Body of pancreas (tissue), 4 donors: Measurements from ENCODE around the gene GRHL1.

Experiments
- CTCF ChIP-seq, 7 experiments: fragments of 450-650 bp in 4 of 7; fragments of 200-600 bp in 3 of 7; sonication (generic) in 3 of 7; IDR thresholded peaks; one replicate each; pipeline ENCODE4 v1.5.1; 2016 to 2019; ENCODE audit warnings: antibody characterized with exemption in 7 of 7
- POLR2A ChIP-seq, 3 donors: fragments of 450-650 bp; IDR thresholded peaks; one replicate each; pipeline ENCODE4 v1.6.1; 2016; ENCODE audit warnings: antibody characterized with exemption in 3 of 3, mild to moderate bottlenecking in 2 of 3

DNA sequence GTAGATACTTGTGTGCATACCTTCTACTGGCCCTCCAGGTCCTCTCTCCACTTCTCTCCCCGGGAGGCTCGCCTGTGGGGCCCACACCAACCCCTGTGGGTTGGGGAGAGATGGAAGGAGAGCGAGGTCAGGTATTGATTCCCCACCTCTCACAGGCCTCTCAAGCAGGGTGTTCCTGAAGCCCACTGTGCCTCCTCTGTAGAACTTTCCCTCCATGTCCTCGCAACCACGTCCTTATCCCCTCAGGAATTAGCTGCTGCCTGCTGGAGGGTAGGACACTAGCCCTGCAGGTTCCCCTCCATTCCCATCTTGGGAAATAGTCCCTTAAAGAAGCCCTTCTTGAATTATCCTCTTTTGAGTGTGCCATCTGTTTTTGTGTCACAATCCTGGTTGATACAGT lies 52.9 kb downstream of the GRHL1 start:
- no peak for TF ChIP-seq CTCF (IDR thresholded peaks at IDR 0.05)
- no peak for TF ChIP-seq POLR2A (IDR thresholded peaks at IDR 0.05)
